Endodermal cell (in vitro differentiated cells): Measurements from ENCODE around the gene ZBTB20. TPM values are rescaled to one million over a fixed set of nuclear protein-coding genes. Genes with fewer than 3 reads are reported as not detected.

ENCODE experiments used
- DNase-seq: peaks from one replicate; pipeline ENCODE4 v3.0.0-alpha.2; 2017
- H3K27ac ChIP-seq: 2 replicates; pipeline ENCODE4 v1.5.1; 2013; ENCODE audit warnings: mild to moderate bottlenecking, low read depth, low read length, moderate library complexity
- H3K27me3 ChIP-seq: 2 replicates; pipeline ENCODE4 v1.6.1; 2013; ENCODE audit warnings: mild to moderate bottlenecking, low read length, moderate library complexity; ENCODE audit not compliant: insufficient read depth, control insufficient read depth, poor library complexity, severe bottlenecking
- H3K36me3 ChIP-seq: 2 replicates; pipeline ENCODE4 v1.7.0; 2013; ENCODE audit warnings: mild to moderate bottlenecking, low read length, moderate library complexity; ENCODE audit not compliant: control insufficient read depth, insufficient read depth
- H3K4me1 ChIP-seq: one replicate; pipeline ENCODE4 v1.7.0; 2013; ENCODE audit warnings: low read length; ENCODE audit not compliant: control insufficient read depth, insufficient read depth
- H3K4me3 ChIP-seq: 2 replicates; pipeline ENCODE4 v1.5.1; 2013; ENCODE audit warnings: mild to moderate bottlenecking, low read length, moderate library complexity
- H3K9ac ChIP-seq: 2 replicates; pipeline ENCODE4 v1.6.1; 2013; ENCODE audit warnings: mild to moderate bottlenecking, low read length, moderate library complexity; ENCODE audit not compliant: poor library complexity, severe bottlenecking; ENCODE audit errors: extremely low read depth
- H3K9me3 ChIP-seq: 2 replicates; pipeline ENCODE4 v1.6.1; 2013; ENCODE audit warnings: mild to moderate bottlenecking, low read length, moderate library complexity; ENCODE audit not compliant: control insufficient read depth
- H3K27ac Mint-ChIP-seq: 2 replicates; pipeline ENCODE4 v1.8.0; 2020; ENCODE audit warnings: mixed read lengths
- H3K27me3 Mint-ChIP-seq: 2 replicates; pipeline ENCODE4 v1.8.0; 2021; ENCODE audit warnings: mild to moderate bottlenecking, mixed read lengths; ENCODE audit not compliant: insufficient read depth
- H3K36me3 Mint-ChIP-seq: 2 replicates; pipeline ENCODE4 v1.8.0; 2020; ENCODE audit warnings: low read depth, mixed read lengths
- H3K4me1 Mint-ChIP-seq: 2 replicates; pipeline ENCODE4 v1.8.0; 2020; ENCODE audit warnings: mixed read lengths
- H3K4me3 Mint-ChIP-seq: 2 replicates; pipeline ENCODE4 v1.8.0; 2020; ENCODE audit warnings: mild to moderate bottlenecking, moderate library complexity, mixed read lengths
- H3K9me3 Mint-ChIP-seq: 2 replicates; pipeline ENCODE4 v1.8.0; 2020; ENCODE audit warnings: mild to moderate bottlenecking, mixed read lengths
- CTCF ChIP-seq: fragments of 200-600 bp; sonication (generic); conservative IDR thresholded peaks from 2 replicates; pipeline ENCODE4 v1.5.0; 2021; ENCODE audit warnings: antibody characterized with exemption, mild to moderate bottlenecking
- WGBS, 2 experiments: methylation state at CpG; one replicate each; pipeline versions ENCODE4 v1.1.5 to v1.1.7; 2013; ENCODE audit warnings: missing lambda C conversion rate in 2 of 2, mixed read lengths in 1 of 2; ENCODE audit not compliant: insufficient coverage in 1 of 2, insufficient read length in 1 of 2; 5-methylcytosine and 5-hydroxymethylcytosine counted together
- total RNA-seq, 2 donors: library from RNA; stranded (reverse); fragmentation: NEBNext Ultra II Directional in 1 of 2; extraction: Animal tissue kit (Norgen Biotek cat#: 25700) in 1 of 2; gene quantifications; 2 replicates in 1 of 2; 3 replicates in 1 of 2; pipeline ENCODE4 v1.2.1, GENCODE V29; 2021

Gene ZBTB20
- total RNA-seq, 2 donors from 2014 or later, result 1.6 to 2.9 TPM

DNA sequence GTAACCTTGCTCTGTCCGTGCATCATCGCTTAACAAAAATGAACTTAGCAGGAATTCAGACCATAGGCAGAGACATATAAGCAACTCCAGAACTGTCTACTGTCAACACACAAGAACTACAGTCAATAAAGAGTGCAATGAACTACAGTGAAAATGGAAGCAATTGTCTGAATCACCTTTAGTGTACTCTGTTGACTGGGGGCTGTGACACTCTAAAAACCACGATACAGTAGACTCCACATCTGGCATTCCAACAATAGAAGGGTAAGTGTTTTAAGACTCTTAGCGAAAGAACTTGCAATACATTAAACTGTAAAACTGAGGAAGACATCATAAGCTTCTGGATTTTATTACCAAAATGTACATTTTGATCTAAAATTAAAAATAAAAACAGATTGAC lies 347.3 kb downstream of the ZBTB20 start:
- Histone ChIP-seq H3K27ac (peak overlapping the region; percentile 75), H3K4me3 (no peak overlapping the region), H3K9me3 (no peaks in the 10 kb centered on the region), H3K27me3 (no peaks in the 10 kb centered on the region), H3K36me3 (no peaks in the 10 kb centered on the region), H3K9ac (no peak overlapping the region), H3K4me1 (no peaks in the 10 kb centered on the region)
- DNase-seq, result no peak
- no peak for TF ChIP-seq CTCF
- H3K4me3 Mint-ChIP-seq, result no peak overlapping the region
- H3K27ac Mint-ChIP-seq, result no peak overlapping the region
- H3K4me1 Mint-ChIP-seq, result peaks cover 4% of the 10 kb centered on the region
- no peaks in the 10 kb centered on the region for H3K27me3 Mint-ChIP-seq
- WGBS, 2 experiments, result 92 to 96% methylated on average over 3 to 4 of the region's 4 CpGs
- H3K9me3 Mint-ChIP-seq, result no peaks in the 10 kb centered on the region
- no peaks in the 10 kb centered on the region for H3K36me3 Mint-ChIP-seq

GRCh38 chr3:114796796-114797195 lies 350.3 kb downstream of the ZBTB20 start:
- no peak overlapping the region for H3K4me3 ChIP-seq
- H3K27ac Mint-ChIP-seq, result no peak overlapping the region
- H3K4me3 Mint-ChIP-seq, result no peak overlapping the region
- no peaks in the 10 kb centered on the region for H3K27me3 ChIP-seq
- H3K9ac ChIP-seq, result no peak overlapping the region
- no peaks in the 10 kb centered on the region for H3K4me1 ChIP-seq
- H3K36me3 Mint-ChIP-seq, result no peaks in the 10 kb centered on the region
- H3K9me3 Mint-ChIP-seq, result no peaks in the 10 kb centered on the region
- peaks cover 6% of the 10 kb centered on the region for H3K4me1 Mint-ChIP-seq
- no peaks in the 10 kb centered on the region for H3K9me3 ChIP-seq
- no peaks in the 10 kb centered on the region for H3K27me3 Mint-ChIP-seq
- DNase-seq, result no peak
- H3K36me3 ChIP-seq, result no peaks in the 10 kb centered on the region
- TF ChIP-seq CTCF, result no peak
- H3K27ac ChIP-seq, result no peak overlapping the region

DNA sequence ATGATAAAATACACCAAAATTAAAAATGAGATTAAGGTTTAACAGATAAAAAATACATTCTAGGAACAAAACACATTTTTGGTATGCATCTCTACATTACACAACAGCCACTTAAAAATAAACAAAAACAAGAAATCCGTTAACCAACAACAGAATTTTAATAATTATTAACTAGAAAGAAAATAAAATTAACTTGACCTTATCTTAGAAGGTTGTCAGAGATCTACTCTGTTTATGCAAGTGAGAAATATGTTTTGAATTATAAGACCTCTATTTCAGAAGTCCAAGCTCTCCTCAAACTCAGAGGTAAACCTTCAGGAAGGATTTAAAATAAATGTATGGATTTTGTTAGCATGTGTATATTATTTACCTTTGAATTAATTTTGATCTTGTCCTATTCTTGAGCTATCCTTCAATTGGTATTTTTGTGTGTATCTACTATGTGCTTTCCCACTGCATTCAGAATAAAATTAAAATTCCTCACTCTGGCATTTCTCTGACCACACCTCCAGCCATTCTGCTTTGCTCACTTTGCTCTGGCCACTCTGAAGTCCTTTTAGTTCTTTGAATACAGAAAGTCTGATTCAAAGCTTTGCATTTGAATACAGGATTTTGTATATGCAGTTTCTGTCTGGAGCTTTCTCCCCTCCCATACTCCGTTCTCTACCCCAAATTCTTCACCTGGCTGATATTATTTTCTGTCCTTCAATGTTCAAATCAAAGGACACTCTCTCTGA lies 352.0 kb downstream of the ZBTB20 start:
- no peak overlapping the region for H3K9ac ChIP-seq
- H3K9me3 ChIP-seq, result no peaks in the 10 kb centered on the region
- TF ChIP-seq CTCF, result no peak
- H3K4me1 ChIP-seq, result no peaks in the 10 kb centered on the region
- Mint-ChIP-seq H3K27me3 (no peaks in the 10 kb centered on the region), H3K4me3 (no peak overlapping the region), H3K9me3 (no peaks in the 10 kb centered on the region), H3K27ac (no peak overlapping the region), H3K4me1 (peaks cover 11% of the 10 kb centered on the region), H3K36me3 (no peaks in the 10 kb centered on the region)
- 33 to 80% methylated on average over 1 to 2 of the region's 2 CpGs for WGBS, 2 experiments
- no peak overlapping the region for H3K4me3 ChIP-seq
- DNase-seq, result no peak
- no peaks in the 10 kb centered on the region for H3K36me3 ChIP-seq
- no peaks in the 10 kb centered on the region for H3K27me3 ChIP-seq
- H3K27ac ChIP-seq, result no peak overlapping the region
